Nasal cavity respiratory epithelium epithelial cell of viscerocranial mucosa (primary cell): Measurements from ENCODE around the gene EPB42. TPM values are rescaled to one million over a fixed set of nuclear protein-coding genes. Genes with fewer than 3 reads are reported as not detected.

ENCODE experiments used
- total RNA-seq: library from RNA; depleted of rRNA; stranded (reverse); fragments of >200 nt; gene quantifications from 2 replicates; pipeline ENCODE4 v1.2.3, GENCODE V29; 2014

EPB42 gene
- not detected in 2 replicates for total RNA-seq

GRCh38 chr15:43220991-43221403 is at the start of gene EPB42:
TSS of gene EPB42 (minus strand) at chr15:43221018. CDS start at chr15:43220825, 193 bp downstream.

DNA sequence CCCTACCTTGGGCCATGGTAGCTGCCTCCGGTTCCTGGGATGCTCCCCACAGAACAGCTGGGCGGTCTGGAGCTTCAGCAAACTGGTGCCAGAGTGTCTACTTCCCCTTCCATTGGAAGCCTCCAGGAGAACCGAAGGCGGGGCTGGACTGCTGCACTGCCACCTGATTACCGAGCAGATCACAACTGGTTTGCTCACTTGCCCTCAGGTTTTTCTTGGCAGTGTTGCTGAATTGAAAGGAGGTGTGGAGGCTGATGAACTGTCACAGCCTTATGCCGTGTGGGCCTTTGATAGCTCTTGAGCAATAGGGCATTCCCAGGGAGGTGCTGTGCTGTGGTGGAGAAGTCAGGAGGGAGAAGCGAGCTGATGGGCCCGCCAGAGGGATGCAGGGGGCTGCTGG is 46.0 kb upstream of the EPB42 start, which contains the start of gene TGM5:
TSS of gene TGM5 (minus strand) at position 95 of the 400 bp plus-strand sequence. CDS start at position 16, 79 bp downstream.

GRCh38 chr15:43185157-43186002 is 35.4 kb downstream of the EPB42 start, which contains the start of gene CCNDBP1:
TSS of gene CCNDBP1 (plus strand) at chr15:43185403. CDS start at chr15:43185499, 96 bp downstream.

Other genes starting within 250 kb of the EPB42 start
- gene UBR1, start 115.0 kb downstream of the EPB42 start, total RNA-seq = 29.0 and 33.4 TPM in 2 replicates
- 18.8 and 21.2 TPM in 2 replicates for gene TMEM62, start 87.4 kb downstream of the EPB42 start, total RNA-seq
- gene CCNDBP1, start 35.6 kb downstream of the EPB42 start, total RNA-seq = 23.6 and 35.3 TPM in 2 replicates
- 1.0 and 1.5 TPM in 2 replicates for gene TGM5, start 45.9 kb upstream of the EPB42 start, total RNA-seq
- gene TGM7, start 81.2 kb upstream of the EPB42 start, total RNA-seq = not detected in 2 replicates
- 8.8 and 9.9 TPM in 2 replicates for gene LCMT2, start 109.6 kb upstream of the EPB42 start, total RNA-seq
- 42.4 and 49.6 TPM in 2 replicates for gene ZSCAN29, start 150.0 kb upstream of the EPB42 start, total RNA-seq
- gene TUBGCP4, start 150.1 kb upstream of the EPB42 start, total RNA-seq = 17.8 and 22.7 TPM in 2 replicates